ENCODE data around the gene ALDH5A1. TPM values are rescaled to one million over a fixed set of nuclear protein-coding genes. Genes with fewer than 3 reads are reported as not detected.

Gene ALDH5A1
- total and polyA plus RNA-seq, 2 donors (not counting 1 experiment from before 2014, with no cell fraction given): 5.7 to 26.3 TPM

- 87% methylated on average over 10 of the region's 13 CpGs for WGBS (ENCODE audit: insufficient coverage)
- intact Hi-C loops (cut with micrococcal nuclease): no loop called here
- ChIA-PET POLR2A (no interaction called here), CTCF (interaction anchor here (1.2 kb wide), 1 partner anchor 34 kb away, joined by 4 read pairs; no protein-coding TSS in a partner anchor)
- H3K9me3 ChIP-seq (ENCODE audit: control extremely low read depth in 1 of 3, control insufficient read depth in 2 of 3, insufficient read depth in 1 of 3, low read length in 2 of 3): no peaks in the 10 kb centered on the region
- no peaks in the 10 kb centered on the region for H3K36me3 ChIP-seq (replicated peaks in 1 of 2; ENCODE audit: control extremely low read depth in 1 of 2, control insufficient read depth in 1 of 2, extremely low read depth in 1 of 2, insufficient read depth in 2 of 2, low read length in 1 of 2)
- H4K20me1 ChIP-seq (ENCODE audit: control insufficient read depth, insufficient read depth, low read length, poor library complexity, severe bottlenecking): no peaks in the 10 kb centered on the region
- DNase-seq: no peak
- no peak overlapping the region for H3K4me3 ChIP-seq (ENCODE audit: control extremely low read depth in 1 of 5, extremely low read depth in 1 of 5, insufficient read depth in 1 of 5, low read depth in 2 of 5, low read length in 4 of 5)
- Mint-ChIP-seq H3K27me3 (peaks cover 7% of the 10 kb centered on the region), H3K4me1 (no peaks in the 10 kb centered on the region), H3K9me3 (ENCODE audit: insufficient read depth) (no peaks in the 10 kb centered on the region), H3K4me3 (no peak overlapping the region), H3K27ac (no peak overlapping the region)
- TF ChIP-seq EZH2 (IDR thresholded peaks at IDR 0.05; ENCODE audit: borderline replicate concordance, insufficient read depth, low read depth, low read length, poor library complexity, severe bottlenecking) (no peak), CTCF (IDR thresholded peaks at IDR 0.05) (no peak)
- H3K9ac ChIP-seq (ENCODE audit: low read length): no peak overlapping the region
- no peak for ATAC-seq (ENCODE audit: low read depth)
- H3K4me2 ChIP-seq (replicated peaks; ENCODE audit: low read depth, low read length, poor library complexity, severe bottlenecking): no peak overlapping the region
- H3K4me1 ChIP-seq (ENCODE audit: control insufficient read depth in 2 of 2, insufficient read depth in 2 of 2, low read length in 2 of 2): peaks cover 0 to 5% of the 10 kb centered on the region in 2 donors
- no peaks in the 10 kb centered on the region for H3K79me2 ChIP-seq (ENCODE audit: control insufficient read depth, insufficient read depth, low read length)
- no peak overlapping the region for H2AFZ ChIP-seq (ENCODE audit: insufficient read depth, low read depth, low read length, poor library complexity, severe bottlenecking)
- H3K27me3 ChIP-seq (replicated peaks in 1 of 4; ENCODE audit: control extremely low read depth in 1 of 4, control insufficient read depth in 3 of 4, insufficient read depth in 4 of 4, low read length in 3 of 4): peaks cover 0 to 12% (median 0%) of the 10 kb centered on the region in 4 experiments
- no peak overlapping the region for H3K27ac ChIP-seq (ENCODE audit: low read length in 2 of 2)
These were observed 55.0 kb downstream of the ALDH5A1 start for GRCh38 chr6:24549674-24550353.

- 100% methylated on average over 3 of the region's 5 CpGs for WGBS (ENCODE audit: insufficient coverage)
- H3K9me3 Mint-ChIP-seq (ENCODE audit: insufficient read depth): no peaks in the 10 kb centered on the region
- CTCF ChIA-PET: interaction anchor here (1.0 kb wide), 1 partner anchor 56 kb away, joined by 4 read pairs; the partner anchor contains the start of gene ALDH5A1
These were observed 56.4 kb downstream of the ALDH5A1 start for GRCh38 chr6:24551139-24551538.

More at GRCh38 chr6:24551139-24551538, 56.4 kb downstream of the ALDH5A1 start:
- ATAC-seq (ENCODE audit: low read depth): no peak
- H3K9me3 ChIP-seq (ENCODE audit: control extremely low read depth in 1 of 3, control insufficient read depth in 2 of 3, insufficient read depth in 1 of 3, low read length in 2 of 3): no peaks in the 10 kb centered on the region
- peaks cover 0 to 5% of the 10 kb centered on the region in 2 donors for H3K4me1 ChIP-seq (ENCODE audit: control insufficient read depth in 2 of 2, insufficient read depth in 2 of 2, low read length in 2 of 2)
- no peaks in the 10 kb centered on the region for H4K20me1 ChIP-seq (ENCODE audit: control insufficient read depth, insufficient read depth, low read length, poor library complexity, severe bottlenecking)
- no peak overlapping the region for H3K9ac ChIP-seq (ENCODE audit: low read length)
- POLR2A ChIA-PET: interaction anchor here (0.6 to 0.7 kb wide), 2 partner anchors 28 to 108 kb away, joined by 3 to 5 read pairs; no protein-coding TSS in a partner anchor
- no peak overlapping the region for H3K4me2 ChIP-seq (replicated peaks; ENCODE audit: low read depth, low read length, poor library complexity, severe bottlenecking)
- no peak overlapping the region for H3K27ac ChIP-seq (ENCODE audit: low read length in 2 of 2)
- Mint-ChIP-seq H3K4me3 (no peak overlapping the region), H3K27ac (no peak overlapping the region), H3K27me3 (peaks cover 7% of the 10 kb centered on the region), H3K4me1 (no peaks in the 10 kb centered on the region)
- no peak overlapping the region for H2AFZ ChIP-seq (ENCODE audit: insufficient read depth, low read depth, low read length, poor library complexity, severe bottlenecking)
- intact Hi-C loops (cut with micrococcal nuclease): no loop called here
- TF ChIP-seq CTCF (IDR thresholded peaks at IDR 0.05): no peak
- no peak for TF ChIP-seq EZH2 (IDR thresholded peaks at IDR 0.05; ENCODE audit: borderline replicate concordance, insufficient read depth, low read depth, low read length, poor library complexity, severe bottlenecking)
- H3K4me3 ChIP-seq (ENCODE audit: control extremely low read depth in 1 of 5, extremely low read depth in 1 of 5, insufficient read depth in 1 of 5, low read depth in 2 of 5, low read length in 4 of 5): no peak overlapping the region
- H3K27me3 ChIP-seq (replicated peaks in 1 of 4; ENCODE audit: control extremely low read depth in 1 of 4, control insufficient read depth in 3 of 4, insufficient read depth in 4 of 4, low read length in 3 of 4): peaks cover 0 to 11% (median 0%) of the 10 kb centered on the region in 4 experiments
- no peak for DNase-seq
- H3K79me2 ChIP-seq (ENCODE audit: control insufficient read depth, insufficient read depth, low read length): no peaks in the 10 kb centered on the region
- H3K36me3 ChIP-seq (replicated peaks in 1 of 2; ENCODE audit: control extremely low read depth in 1 of 2, control insufficient read depth in 1 of 2, extremely low read depth in 1 of 2, insufficient read depth in 2 of 2, low read length in 1 of 2): no peaks in the 10 kb centered on the region

Measured in B cell (primary cell).